GM12892 (cell line): ENCODE data around the gene ORAI3.
A peak's percentile ranks its signal among the peaks of the same experiment; 100 is the strongest.

ENCODE experiments used
- DNase-seq: peaks from one replicate; pipeline ENCODE4 v3.0.0; 2011; ENCODE audit not compliant: insufficient read length
- FAIRE-seq: peaks from 2 replicates; lab custom pipeline; 2011; peaks lifted over from hg19 to GRCh38; lab: Jason Lieb, UNC
- POLR2A ChIP-seq: IDR thresholded peaks from 2 replicates; pipeline ENCODE4 v1.6.1; 2011; ENCODE audit warnings: low read depth, low read length, control low read depth
- POLR2AphosphoS5 ChIP-seq: IDR thresholded peaks from 2 replicates; pipeline ENCODE4 v1.6.1; 2011; ENCODE audit warnings: low read depth, low read length, control low read depth
- TAF1 ChIP-seq: IDR thresholded peaks from 2 replicates; pipeline ENCODE4 v1.6.1; 2011; ENCODE audit warnings: low read depth, mild to moderate bottlenecking, control low read depth, low read length, borderline replicate concordance

ORAI3 gene

GRCh38 chr16:30941600-30942425, 7.1 kb upstream of the ORAI3 start:
- DNase-seq, result peak; percentile 96
- FAIRE-seq, result peak; percentile 96

DNA sequence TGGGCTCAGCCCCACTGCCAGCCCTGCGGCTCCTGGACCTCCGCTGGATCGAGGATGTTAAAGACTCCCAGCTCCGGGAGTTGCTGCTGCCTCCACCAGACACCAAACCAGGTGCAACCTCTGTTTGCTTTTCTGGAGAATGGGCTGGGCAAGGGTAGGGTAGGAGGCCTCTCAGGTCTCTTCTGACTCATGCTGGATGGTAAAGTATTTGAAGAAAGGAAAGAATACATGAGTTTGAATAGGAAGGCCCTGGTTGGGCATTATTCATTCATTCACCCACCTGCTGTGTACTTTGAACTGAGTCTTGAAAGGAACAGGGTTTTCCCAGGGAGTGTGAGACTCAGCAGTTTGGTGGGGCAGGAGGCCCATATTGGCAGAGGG, 6.5 kb upstream of the ORAI3 start:
- FAIRE-seq (no peak), DNase-seq (no peak)
- no peak for TF ChIP-seq POLR2A
- no peak for TF ChIP-seq TAF1

More at GRCh38 chr16:30941600-30942425, 7.1 kb upstream of the ORAI3 start:
- TF ChIP-seq TAF1, result no peak
- TF ChIP-seq POLR2AphosphoS5, result no peak
- TF ChIP-seq POLR2A, result no peak

DNA sequence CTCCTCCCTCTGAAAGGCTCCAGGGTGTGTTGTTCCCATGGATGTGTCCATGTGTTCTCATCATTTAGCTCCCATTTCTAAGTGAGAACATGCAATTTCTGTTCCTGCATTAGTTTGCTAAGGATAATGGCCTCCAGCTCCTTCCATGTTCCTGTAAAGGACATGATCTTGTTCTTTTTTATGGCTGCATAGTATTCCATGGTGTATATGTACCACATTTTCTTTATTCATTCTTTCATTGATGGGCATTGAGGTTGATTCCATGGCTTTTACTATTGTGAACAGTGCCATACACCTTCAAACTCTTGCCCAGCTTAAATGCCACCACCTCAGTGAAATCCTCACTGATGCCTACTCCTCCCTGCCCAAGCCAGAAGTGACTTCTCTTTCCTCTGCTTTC, 4.5 kb upstream of the ORAI3 start:
- TF ChIP-seq POLR2AphosphoS5 (no peak), TAF1 (no peak), POLR2A (no peak)
- no peak for FAIRE-seq
- DNase-seq, result no peak

DNA sequence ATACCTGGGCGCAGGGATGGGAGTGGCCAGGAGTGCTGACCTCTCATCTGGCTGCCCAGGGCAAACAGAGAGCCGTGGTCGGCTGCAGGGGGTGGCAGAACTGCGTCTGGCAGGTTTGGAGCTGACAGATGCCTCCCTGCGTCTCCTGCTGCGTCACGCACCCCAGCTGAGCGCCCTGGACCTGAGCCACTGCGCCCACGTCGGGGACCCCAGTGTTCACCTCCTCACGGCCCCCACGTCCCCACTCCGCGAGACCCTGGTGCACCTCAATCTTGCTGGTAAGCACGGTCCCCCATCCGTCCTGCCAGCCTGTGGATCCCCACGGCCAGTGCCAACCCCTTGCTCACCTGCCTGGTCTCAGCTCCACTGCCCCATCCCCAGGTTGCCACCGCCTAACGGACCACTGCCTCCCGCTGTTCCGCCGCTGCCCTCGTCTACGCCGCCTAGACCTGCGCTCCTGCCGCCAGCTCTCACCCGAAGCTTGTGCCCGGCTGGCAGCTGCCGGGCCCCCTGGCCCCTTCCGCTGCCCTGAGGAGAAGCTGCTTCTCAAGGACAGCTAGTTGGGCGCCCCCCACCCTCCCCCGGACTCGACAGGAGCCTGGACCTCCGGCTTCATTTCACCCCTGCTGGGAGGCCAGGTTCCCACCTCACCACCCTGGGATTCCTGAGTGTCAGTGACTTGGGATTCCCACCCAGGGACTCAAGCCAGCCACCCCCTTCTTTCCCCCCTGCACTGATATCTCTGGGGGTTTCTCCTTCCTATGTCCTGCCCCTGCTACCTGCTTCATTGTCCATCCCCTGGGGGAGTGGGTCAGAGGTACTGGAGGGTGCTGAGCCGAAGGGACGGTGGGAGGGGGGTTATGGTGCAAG, 2.0 kb upstream of the ORAI3 start:
- FAIRE-seq (no peak), DNase-seq (no peak)
- no peak for TF ChIP-seq POLR2AphosphoS5
- TF ChIP-seq POLR2A, result no peak
- no peak for TF ChIP-seq TAF1

- TF ChIP-seq TAF1 (no peak), POLR2A (no peak), POLR2AphosphoS5 (no peak)
- FAIRE-seq (no peak), DNase-seq (no peak)
Observed at GRCh38 chr16:30947541-30947858, 1.4 kb upstream of the ORAI3 start.

DNA sequence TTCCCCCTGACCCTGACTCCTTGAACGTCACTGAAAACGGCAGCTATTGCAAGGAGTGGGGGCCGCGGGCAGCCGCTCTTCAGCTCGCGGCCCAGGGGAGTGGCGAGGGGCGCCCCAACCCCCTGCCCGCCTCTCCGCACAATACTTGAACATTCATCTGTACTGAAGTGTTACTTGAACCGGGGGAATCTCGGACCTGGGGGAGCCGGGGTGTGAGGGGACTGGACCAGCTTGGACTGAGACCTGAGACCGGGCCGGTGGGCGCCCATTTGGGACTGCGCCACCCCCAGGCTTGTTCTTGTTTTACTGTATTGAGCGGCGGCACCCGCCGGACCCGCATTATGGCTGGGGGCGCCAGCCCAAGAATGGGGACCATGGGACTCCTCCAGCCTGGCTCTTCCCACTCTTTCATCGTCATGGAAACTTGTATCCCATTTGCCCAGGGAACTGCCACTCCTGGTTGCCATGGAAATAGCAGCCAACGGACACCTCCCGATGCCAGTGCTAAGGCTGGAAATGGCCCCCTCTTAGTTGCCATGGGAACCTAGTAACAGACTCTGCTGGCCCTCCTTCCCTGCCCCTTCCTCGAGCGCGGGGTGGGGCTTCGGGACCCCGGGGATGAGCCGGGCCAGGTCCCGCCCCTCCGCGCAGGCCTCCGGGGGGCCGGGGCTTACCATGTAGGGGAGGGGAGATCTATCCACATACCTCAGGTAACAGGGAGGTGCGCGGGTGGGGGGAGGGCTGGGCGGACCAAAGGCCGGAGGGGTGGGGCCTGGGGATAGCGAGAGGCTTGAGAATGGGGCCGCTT, 805 bp upstream of the ORAI3 start:
- TF ChIP-seq POLR2AphosphoS5 (no peak), TAF1 (no peak), POLR2A (no peak)
- DNase-seq (no peak), FAIRE-seq (no peak)

DNA sequence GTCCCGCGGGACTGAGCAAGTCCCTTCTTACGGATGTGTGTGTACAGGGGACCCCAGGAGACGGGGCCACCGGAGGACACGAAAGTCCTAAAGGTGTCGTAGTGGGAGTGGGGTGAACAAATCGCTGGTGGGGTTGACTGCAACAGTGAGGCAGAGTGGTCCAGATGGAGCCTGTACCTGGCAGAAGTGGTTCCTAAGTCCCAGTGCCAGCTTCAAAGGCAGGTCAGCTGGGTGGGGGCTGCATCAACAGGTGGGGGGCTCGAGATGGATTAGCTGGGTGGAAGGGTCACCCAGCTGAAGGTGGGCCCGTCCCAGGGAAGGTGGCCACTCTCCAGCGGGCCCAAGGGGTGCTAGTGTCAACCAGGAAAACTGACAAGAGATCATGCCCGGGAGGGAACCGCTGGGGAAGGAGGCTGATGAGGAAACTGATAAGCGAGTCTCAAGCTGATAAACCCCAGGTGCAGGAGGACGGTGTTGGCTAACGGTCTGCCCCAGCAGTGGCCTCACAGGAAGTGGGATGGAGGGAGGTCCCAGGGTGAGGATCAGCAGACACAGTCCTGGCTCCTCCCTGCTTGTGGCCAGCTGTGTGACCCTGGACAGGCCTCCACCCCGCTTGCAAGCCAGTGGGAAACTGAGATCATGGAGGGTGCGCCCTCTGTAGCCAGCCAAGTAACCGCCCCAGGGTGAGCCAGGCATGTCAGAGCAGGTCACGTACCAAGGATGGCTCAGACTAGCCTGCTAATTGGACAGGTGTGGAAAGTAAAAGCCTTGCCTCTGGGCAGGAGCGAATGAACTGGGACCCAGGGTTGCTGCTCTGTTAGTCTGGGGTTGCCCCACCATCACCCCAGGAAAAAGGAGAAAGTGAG, 1.0 kb downstream of the ORAI3 start:
- TF ChIP-seq POLR2A (peak; percentile 73; the same call in 1 of the 2 replicates), POLR2AphosphoS5 (peak; percentile 58; the same call in 1 of the 2 replicates), TAF1 (peak; percentile 14; the same call in 1 of the 2 replicates)
- DNase-seq (no peak), FAIRE-seq (peak; percentile 84)

- no peak for TF ChIP-seq POLR2A
- no peak for TF ChIP-seq TAF1
- no peak for TF ChIP-seq POLR2AphosphoS5
- DNase-seq, result no peak
- FAIRE-seq, result no peak
Observed at GRCh38 chr16:30950516-30951065, 1.7 kb downstream of the ORAI3 start.

DNA sequence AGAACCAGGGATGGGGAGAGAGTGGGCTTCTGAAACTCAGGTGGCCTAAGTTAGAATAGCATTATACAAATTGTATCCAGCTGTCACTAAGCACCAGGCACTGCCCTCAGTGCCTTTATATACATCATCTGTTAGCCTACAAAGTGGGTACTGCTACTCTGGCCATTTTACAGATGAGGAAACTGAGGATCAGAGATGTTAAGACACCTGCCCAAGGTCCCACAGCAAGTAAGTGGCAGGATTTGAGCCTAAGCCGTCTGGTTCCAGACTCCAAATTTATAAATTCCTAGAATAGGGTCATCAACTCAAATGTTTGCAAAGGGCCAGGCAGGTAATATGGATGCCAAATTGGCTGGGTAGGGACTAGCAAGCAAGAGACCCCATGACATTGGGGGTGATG, 2.3 kb downstream of the ORAI3 start:
- no peak for DNase-seq
- TF ChIP-seq TAF1, result no peak
- no peak for TF ChIP-seq POLR2AphosphoS5
- TF ChIP-seq POLR2A, result no peak
- no peak for FAIRE-seq

DNA sequence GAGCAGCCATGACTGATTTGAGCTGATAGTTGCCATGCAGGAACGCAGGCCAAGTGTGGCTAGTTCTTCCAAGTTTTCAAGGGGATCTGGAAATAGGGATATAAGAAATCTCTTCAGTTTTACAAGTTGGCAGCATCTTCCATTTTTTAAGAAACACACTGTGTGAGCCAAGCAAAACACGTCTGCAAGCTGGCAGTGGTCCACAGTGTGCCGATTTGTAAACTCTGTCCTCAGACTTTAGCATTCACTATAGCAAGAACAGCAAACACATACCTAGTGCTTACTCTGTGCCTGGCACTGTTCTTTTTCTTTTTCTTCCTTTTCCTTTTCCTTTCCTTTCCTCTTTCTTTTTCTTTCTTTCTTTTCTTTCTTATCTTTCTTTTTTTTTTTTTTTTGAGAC, 2.9 kb downstream of the ORAI3 start:
- TF ChIP-seq POLR2AphosphoS5 (no peak), TAF1 (no peak), POLR2A (no peak)
- no peak for DNase-seq
- FAIRE-seq, result no peak
